ENCODE measurements around the gene DLX3.

DNA sequence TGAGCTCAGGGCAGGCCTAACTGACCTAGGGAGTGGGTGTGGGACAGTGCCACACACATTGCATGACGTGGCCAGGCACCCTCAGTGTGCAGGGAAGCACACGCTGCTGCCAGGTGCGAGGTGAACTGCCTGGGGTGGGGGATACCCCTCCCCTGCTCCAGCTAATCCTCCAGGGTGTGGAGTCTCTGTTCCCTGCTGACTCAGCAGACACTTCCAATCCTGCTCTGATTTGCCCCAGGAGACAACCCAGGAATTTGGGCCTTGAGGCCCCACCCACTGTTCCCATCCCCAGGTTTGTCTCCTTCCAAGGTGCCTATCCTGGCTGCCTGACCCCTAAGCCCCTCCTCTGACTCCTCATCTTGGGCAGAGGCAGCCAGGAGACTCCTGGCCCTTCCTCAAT is 10.7 kb downstream of the DLX3 start:
- TF ChIP-seq POLR2AphosphoS5 (IDR thresholded peaks at IDR 0.05; ENCODE audit: borderline replicate concordance, low read depth, low read length) (no peak), EZH2 (IDR thresholded peaks at IDR 0.05) (no peak), FOXP2 (optimal IDR thresholded peaks at IDR 0.05; ENCODE audit: control extremely low read depth, extremely low read length, insufficient read depth) (no peak)
